HFFc6 (cell line): Measurements from ENCODE around the gene PLCL2. TPM values are rescaled to one million over a fixed set of nuclear protein-coding genes. Genes with fewer than 3 reads are reported as not detected.

Source experiments
- DNase-seq: peaks from one replicate; pipeline ENCODE4 v3.0.0-alpha.2; 2018
- H3K27ac Mint-ChIP-seq: 2 replicates; pipeline ENCODE4 v1.8.0; 2020; ENCODE audit warnings: mild to moderate bottlenecking, mixed read lengths
- H3K27me3 Mint-ChIP-seq: 2 replicates; pipeline ENCODE4 v1.8.0; 2021; ENCODE audit warnings: mild to moderate bottlenecking, moderate library complexity, mixed read lengths; ENCODE audit not compliant: insufficient read depth
- H3K36me3 Mint-ChIP-seq: 2 replicates; pipeline ENCODE4 v1.8.0; 2021; ENCODE audit warnings: low read depth, mixed read lengths
- H3K4me1 Mint-ChIP-seq: 2 replicates; pipeline ENCODE4 v1.8.0; 2020; ENCODE audit warnings: low read depth, mixed read lengths
- H3K4me3 Mint-ChIP-seq: 2 replicates; pipeline ENCODE4 v1.8.0; 2020; ENCODE audit warnings: mild to moderate bottlenecking, moderate library complexity, mixed read lengths
- H3K9me3 Mint-ChIP-seq: 2 replicates; pipeline ENCODE4 v1.8.0; 2020; ENCODE audit warnings: mild to moderate bottlenecking, mixed read lengths
- CTCF ChIP-seq: fragments of 200-600 bp; sonication (generic); IDR thresholded peaks from 2 replicates; pipeline ENCODE4 v1.5.0; 2021; ENCODE audit warnings: antibody characterized with exemption, mild to moderate bottlenecking
- total RNA-seq, 6 experiments: library from RNA; stranded (reverse); fragmentation: NEBNext Ultra II Directional; extraction: Animal tissue kit (Norgen Biotek cat#: 25700); gene quantifications; 2 replicates in 1 of 6; 3 replicates in 5 of 6; pipeline ENCODE4 v1.2.3, GENCODE V29; 2021

PLCL2 gene
- total RNA-seq, 6 experiments from 2014 or later, result 3.9 to 6.4 (median 5.7) TPM

GRCh38 chr3:16855497-16855896 is 29.3 kb upstream of the PLCL2 start:
- Mint-ChIP-seq H3K4me3 (no peak overlapping the region), H3K27me3 (0 out of 2 replicates have a peak, but pooled peaks cover 3% of the 10 kb centered on the region), H3K9me3 (no peaks in the 10 kb centered on the region), H3K36me3 (no peaks in the 10 kb centered on the region), H3K27ac (no peak overlapping the region), H3K4me1 (peaks cover 8% of the 10 kb centered on the region)
- TF ChIP-seq CTCF, result no peak
- no peak for DNase-seq

- DNase-seq, result no peak
- Mint-ChIP-seq H3K9me3 (no peaks in the 10 kb centered on the region), H3K4me1 (peaks cover 21% of the 10 kb centered on the region), H3K4me3 (no peak overlapping the region), H3K27ac (no peak overlapping the region), H3K27me3 (no peaks in the 10 kb centered on the region), H3K36me3 (no peaks in the 10 kb centered on the region)
- no peak for TF ChIP-seq CTCF
Measured at GRCh38 chr3:16860234-16860633, 24.5 kb upstream of the PLCL2 start.

GRCh38 chr3:16861432-16861831 is 23.3 kb upstream of the PLCL2 start:
- TF ChIP-seq CTCF, result no peak
- DNase-seq, result no peak
- H3K36me3 Mint-ChIP-seq, result no peaks in the 10 kb centered on the region

GRCh38 chr3:16864610-16865313 is 20.0 kb upstream of the PLCL2 start:
- Mint-ChIP-seq H3K4me1 (peaks cover 48% of the 10 kb centered on the region), H3K27me3 (no peaks in the 10 kb centered on the region), H3K4me3 (peak overlapping the region; percentile 50), H3K9me3 (no peaks in the 10 kb centered on the region), H3K27ac (peak overlapping the region; percentile 55; the same call in 1 of the 2 replicates), H3K36me3 (no peaks in the 10 kb centered on the region)
- DNase-seq, result peak; percentile 73
- TF ChIP-seq CTCF, result no peak

More at GRCh38 chr3:16861432-16861831, 23.3 kb upstream of the PLCL2 start:
- Mint-ChIP-seq H3K9me3 (no peaks in the 10 kb centered on the region), H3K4me1 (peaks cover 27% of the 10 kb centered on the region), H3K27me3 (no peaks in the 10 kb centered on the region), H3K27ac (no peak overlapping the region), H3K4me3 (no peak overlapping the region)

- 0 out of 2 replicates have a peak overlapping the region, but pooled peaks have one; percentile 13 for H3K4me3 Mint-ChIP-seq
- peak; percentile 14 for DNase-seq
- no peaks in the 10 kb centered on the region for H3K9me3 Mint-ChIP-seq
- H3K27ac Mint-ChIP-seq, result no peak overlapping the region
- no peaks in the 10 kb centered on the region for H3K36me3 Mint-ChIP-seq
- no peaks in the 10 kb centered on the region for H3K27me3 Mint-ChIP-seq
- peaks cover 48% of the 10 kb centered on the region for H3K4me1 Mint-ChIP-seq
- no peak for TF ChIP-seq CTCF
Measured at GRCh38 chr3:16865335-16865734, 19.4 kb upstream of the PLCL2 start.
